Caki2 (cell line): Measurements from ENCODE around the gene CXCL8. TPM values are rescaled to one million over a fixed set of nuclear protein-coding genes. Genes with fewer than 3 reads are reported as not detected.

Experiments
- DNase-seq: peaks from one replicate; pipeline ENCODE4 v3.0.0-alpha.2; 2015; ENCODE audit warnings: low read depth
- in situ Hi-C: cut with HindIII; loops from 2 replicates; pipeline ENCODE4 v1.10.0; 2016; ENCODE audit warnings: low sequenced_read_pairs, low pct_unique_long_range_greater_than_20kb, mixed read lengths
- total RNA-seq: library from RNA; depleted of rRNA; stranded (reverse); fragments of >200 nt; shearing (Covaris generic); gene quantifications from 2 replicates; pipeline ENCODE4 v1.2.3, GENCODE V29; 2014; ENCODE audit warnings: low replicate concordance

Gene CXCL8
- total RNA-seq, 1 experiment from 2014 or later, result 7.8 TPM

- in situ Hi-C loops, result no loop called here
- no peak for DNase-seq
These were observed 26.7 kb upstream of the CXCL8 start for GRCh38 chr4:73713650-73714049.

DNA sequence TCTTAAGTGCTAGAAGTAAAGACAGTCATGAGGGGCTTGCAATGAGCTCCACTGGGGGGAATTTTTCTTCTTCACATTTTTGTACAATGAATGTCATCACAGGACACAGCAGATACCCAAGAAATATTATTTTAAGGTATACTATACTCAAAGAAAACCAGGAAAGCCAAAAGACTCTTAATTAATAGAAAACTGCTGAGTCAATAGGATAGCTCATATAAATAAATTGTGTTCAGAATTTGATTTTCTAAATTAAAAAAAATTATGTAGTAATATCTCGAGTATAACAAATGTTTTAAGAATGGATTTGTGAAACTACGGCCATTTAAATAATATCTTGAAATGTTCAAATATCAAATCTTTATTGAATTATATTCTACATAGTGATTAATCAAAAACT lies 25.7 kb upstream of the CXCL8 start:
- in situ Hi-C loops, result no loop called here
- no peak for DNase-seq

DNA sequence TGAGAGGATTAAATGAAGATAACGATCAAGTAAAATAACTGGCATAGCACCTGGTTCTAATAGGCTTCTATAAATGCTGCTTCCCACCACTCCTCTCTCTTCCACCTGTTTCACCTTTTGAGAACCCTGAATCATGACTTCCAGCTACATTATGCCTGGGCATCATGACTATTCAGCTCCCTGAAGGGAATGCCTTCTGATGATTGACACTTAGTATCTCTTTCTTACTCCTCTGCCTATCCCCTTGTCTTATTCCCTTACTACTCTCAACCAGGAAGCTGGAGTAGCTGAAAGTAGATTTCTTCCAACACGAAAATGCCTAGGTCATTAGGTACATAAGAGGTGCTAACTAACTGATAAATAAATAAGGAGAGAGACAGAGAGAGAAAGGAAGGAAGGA lies 24.7 kb upstream of the CXCL8 start:
- in situ Hi-C loops, result no loop called here
- DNase-seq, result no peak

DNA sequence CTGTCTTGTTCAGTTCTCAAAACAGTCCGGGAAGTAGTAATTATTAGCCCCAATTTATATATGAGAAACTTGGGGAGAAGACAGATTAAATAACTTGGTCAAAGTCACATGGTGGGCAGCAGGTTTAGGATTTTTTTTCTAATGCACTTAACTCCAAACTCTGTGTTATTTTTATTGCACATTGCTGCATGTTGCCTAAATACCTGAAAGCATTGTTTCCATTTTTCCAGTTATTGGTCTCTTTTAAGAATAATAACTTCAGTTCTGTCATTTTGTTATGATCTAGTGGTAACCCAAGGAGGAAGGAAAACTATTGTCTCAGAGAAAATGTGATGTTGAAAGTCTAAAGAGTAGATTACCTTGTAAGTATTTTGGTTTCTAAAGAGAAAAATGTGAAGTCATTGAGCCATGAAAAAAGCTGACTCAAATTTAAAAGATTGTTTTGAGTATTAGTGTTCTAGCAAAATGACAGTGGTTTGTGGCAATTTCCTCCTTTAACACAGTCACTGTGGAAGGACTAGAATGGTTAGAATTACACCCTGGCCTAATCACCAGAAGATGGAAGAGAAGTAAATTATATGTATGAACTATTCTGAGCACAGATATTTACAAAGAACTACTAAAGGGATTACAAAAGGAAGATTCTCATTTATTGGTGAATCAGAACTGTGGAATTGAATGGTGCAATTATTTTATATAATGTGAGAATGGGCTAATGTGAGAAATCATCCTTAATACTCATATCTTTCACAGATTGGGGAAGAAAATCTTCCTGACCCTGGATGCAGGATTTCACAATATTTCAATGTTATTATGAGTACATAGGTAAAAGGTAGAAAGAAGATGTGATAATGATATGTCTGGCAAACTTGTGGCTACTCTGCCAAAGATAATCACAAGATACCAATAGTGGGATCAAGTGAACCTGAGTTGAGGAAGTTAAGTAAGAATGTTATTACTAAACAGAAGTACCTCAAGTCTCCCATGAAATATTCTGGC lies 21.7 kb upstream of the CXCL8 start:
- in situ Hi-C loops, result no loop called here
- DNase-seq, result peak; percentile 35

DNA sequence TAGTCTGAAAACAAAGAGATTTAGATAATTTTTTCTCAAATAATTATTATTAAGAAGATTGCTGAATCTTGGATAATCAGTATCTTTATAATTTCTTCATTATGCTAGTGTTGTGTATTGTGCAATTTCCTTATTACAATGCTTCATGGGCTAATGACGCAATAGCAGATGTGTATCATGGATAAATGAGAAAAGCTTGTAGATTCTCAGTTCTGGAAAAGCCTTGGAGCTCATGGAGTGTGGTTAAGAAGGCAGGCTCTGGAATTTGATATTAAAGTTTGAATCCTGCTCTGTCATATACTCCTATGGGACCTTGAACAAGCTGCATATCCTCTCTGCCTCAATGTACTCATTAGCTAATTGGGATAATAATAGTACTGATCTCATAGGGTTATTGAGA lies 18.9 kb upstream of the CXCL8 start:
- no peak for DNase-seq
- in situ Hi-C loops, result no loop called here

DNA sequence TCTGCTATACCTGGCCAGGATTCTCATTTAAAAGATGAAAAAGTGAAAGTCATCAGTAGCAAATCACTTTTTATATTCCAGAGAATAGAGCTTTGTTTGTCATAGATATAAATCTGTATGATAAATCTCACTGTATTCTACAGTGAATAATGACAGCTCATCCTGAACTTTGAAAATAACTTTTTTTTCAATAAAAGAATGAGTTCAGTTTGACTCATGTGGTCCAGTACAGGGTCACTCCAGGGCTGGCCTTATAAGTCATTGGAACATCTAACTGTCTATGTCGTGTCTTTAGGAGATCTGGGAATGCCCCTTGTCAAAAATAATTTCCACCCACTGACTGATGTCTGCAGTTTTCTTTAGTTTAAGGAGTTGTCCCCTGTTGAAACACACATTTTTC lies 18.5 kb upstream of the CXCL8 start:
- DNase-seq, result no peak
- in situ Hi-C loops, result no loop called here

DNA sequence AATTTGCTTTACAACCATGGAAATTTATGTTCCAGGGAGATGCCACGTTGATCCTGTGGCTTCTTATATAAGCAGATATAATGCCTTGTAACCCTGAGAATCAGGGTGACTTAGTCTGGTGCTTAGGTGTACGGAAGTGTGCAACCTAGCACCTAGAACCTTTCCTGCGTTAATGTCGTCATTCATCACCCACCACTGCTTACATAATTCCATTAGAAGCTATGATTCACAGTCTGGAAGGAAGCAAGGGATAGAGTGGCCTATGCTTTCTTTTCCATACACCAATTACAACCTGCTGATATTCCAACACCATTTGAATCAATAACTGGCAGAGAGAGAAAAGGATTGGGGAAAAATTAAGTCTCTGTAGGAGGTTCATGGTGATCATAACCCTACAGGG lies 17.3 kb upstream of the CXCL8 start:
- DNase-seq, result no peak
- in situ Hi-C loops, result no loop called here

- DNase-seq, result no peak
- in situ Hi-C loops, result no loop called here
These were observed 16.4 kb upstream of the CXCL8 start for GRCh38 chr4:73723928-73724327.

DNA sequence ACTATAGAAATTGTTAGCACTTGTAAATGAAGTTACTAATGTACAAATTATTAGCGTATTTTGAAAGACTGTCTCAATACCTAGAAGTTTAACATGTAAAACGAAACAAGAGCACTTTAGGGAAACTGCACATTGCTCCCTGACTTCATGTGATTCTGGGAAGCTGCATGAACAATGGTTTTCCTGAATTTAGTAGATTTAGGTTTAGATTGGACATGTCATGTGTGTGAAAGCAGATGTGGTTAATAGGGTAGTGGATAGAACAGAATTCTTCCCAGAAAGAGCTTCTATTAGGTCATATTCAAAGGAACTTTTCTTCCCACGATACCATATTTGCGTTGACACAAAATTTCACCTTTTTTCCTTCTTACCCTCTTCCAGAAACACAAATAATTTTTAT lies 14.9 kb upstream of the CXCL8 start:
- in situ Hi-C loops, result no loop called here
- no peak for DNase-seq

DNA sequence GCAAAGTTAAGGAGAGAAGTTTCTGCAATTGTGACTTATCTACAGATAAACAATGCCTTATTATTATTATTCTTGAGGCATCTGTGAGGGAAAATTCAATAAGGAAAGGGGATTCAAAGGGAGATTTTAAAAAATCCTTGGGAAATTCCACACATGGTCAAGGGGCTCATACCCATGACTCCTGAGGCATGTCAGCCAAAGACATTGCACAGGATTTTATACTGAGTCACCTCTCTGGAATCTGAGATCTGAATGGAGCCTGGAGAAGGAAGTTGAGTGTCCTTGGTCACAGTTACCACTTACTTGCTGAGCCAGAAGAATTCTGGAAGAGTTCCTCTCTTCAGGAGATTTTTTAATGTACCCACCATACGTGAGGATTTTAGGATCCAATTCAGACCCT lies 14.4 kb upstream of the CXCL8 start:
- in situ Hi-C loops, result no loop called here

DNA sequence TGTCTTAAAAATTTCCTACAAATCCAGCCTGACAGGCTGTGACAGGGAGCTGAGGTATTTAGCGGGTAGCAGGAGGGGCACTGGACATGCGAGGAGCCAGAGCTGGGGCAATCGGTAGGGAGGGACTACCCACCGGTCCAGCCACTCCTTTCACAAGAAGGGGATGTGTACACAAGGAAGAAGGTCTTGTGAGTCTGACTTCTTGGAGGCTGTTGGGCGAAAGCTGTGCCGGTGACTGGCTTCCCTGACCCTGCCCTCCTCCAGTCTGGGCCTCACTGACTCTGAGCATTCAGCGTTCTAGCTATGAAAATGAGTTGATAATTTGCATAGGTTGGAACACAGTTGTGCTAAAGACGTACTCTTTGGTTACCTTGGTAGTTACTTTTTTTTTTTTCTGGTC lies 12.7 kb upstream of the CXCL8 start:
- in situ Hi-C loops, result no loop called here
- no peak for DNase-seq

More for the DNA sequence above, 14.4 kb upstream of the CXCL8 start:
- DNase-seq, result peak; percentile 83

DNA sequence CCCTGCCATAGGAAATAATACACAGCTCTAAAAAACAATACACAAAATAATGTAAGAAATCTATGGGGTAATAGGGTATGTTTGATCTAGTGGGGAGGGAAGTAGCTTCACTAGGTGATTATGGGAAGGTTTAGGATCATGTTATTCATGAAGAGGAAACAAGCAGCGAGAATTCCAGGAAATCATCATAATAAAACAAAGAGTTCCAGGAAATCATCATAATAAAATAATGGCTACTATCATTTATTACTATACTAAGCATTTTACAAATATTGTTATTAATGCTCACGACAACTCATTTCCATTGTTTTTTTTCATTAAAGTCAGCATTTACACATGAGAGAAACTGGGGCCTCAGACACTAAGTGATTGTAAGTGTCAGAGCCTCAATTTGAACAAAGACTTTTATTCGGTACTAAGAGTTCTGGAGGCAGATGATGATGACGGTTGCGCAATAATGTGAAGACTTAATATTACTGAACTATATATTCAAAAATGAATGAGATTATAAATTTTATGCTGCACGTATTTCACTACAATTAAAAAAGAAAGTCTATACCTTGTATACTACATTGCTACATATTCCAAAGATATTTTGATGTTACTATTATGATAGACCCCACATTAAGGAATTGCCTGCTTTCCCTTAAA lies 12.2 kb upstream of the CXCL8 start:
- in situ Hi-C loops, result no loop called here
- no peak for DNase-seq

- DNase-seq, result peak; percentile 57
- in situ Hi-C loops, result no loop called here
These were observed 10.7 kb upstream of the CXCL8 start for GRCh38 chr4:73729534-73730165.

DNA sequence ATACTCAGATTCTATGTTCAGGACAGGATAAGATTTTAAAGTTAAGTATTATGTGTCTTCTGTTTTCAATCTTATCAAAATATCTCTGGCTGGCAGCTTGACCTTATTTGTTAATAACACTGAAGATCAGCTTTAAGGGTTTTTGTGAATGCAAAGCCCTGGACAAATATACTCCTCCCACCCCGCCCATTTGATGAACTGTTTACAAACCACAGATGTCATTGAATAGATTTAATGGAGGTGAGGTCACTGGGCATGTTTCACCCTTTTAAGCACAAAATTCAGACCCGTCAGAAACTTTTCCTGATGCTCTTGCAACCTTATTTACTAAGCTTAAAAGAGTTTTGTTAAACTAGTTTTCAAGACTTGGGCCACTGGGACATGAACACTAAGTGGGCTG lies 10.1 kb upstream of the CXCL8 start:
- no peak for DNase-seq
- in situ Hi-C loops, result no loop called here

- in situ Hi-C loops, result no loop called here
- no peak for DNase-seq
These were observed 9.5 kb upstream of the CXCL8 start for GRCh38 chr4:73730867-73731266.

- in situ Hi-C loops, result no loop called here
- no peak for DNase-seq
These were observed 8.3 kb upstream of the CXCL8 start for GRCh38 chr4:73731968-73732610.

- no peak for DNase-seq
- in situ Hi-C loops, result no loop called here
These were observed 7.5 kb upstream of the CXCL8 start for GRCh38 chr4:73732759-73733431.

DNA sequence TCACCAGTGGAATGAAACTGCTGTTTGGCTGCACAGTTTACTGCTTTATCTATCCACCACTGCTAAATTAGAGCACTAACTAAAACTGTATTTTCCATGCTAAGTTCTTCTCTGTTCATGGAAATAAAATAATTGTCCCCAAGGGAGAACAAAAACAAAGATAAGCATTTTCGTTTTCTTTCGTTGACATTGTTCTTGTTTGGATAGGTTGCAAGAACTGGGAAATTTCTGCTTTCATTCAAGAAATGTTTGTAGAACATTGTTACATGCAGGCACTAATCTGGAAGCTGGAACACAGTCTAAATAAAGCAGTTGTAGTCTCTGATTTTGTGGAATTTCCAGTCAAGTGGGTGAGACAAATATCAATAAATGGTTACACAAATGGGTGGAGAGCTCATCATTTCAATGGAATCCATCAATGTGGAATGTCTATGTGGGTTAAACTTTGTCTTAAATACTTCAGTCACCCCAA lies 5.8 kb upstream of the CXCL8 start:
- in situ Hi-C loops, result no loop called here
- DNase-seq, result no peak
